ENCODE data around the gene SORCS2. TPM values are rescaled to one million over a fixed set of nuclear protein-coding genes. Genes with fewer than 3 reads are reported as not detected.

SORCS2 gene
- total RNA-seq, 1 experiment from 2014 or later: 4.1 TPM

DNA sequence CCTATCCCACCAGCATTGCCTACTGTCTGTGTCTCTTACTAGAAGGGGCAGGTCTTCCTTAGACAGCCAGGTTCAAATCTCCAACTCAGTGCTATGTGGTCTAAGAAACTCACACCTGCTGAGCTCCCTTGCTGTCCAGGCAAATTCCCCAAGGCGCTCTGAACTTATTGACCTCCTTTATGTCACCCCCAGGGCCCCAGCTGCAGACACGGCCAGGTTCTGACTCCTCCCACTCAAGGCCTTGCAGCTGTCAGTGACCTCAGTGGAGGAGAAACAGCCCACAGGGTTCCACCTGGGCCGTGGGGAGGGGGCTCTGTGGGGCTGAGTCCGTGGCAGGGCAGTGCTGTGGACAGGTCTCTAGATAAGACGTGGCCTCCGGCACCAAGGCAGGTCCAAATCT, 284.5 kb downstream of the SORCS2 start:
- POLR2A ChIA-PET (ENCODE audit: unreplicated experiment): no interaction called here

DNA sequence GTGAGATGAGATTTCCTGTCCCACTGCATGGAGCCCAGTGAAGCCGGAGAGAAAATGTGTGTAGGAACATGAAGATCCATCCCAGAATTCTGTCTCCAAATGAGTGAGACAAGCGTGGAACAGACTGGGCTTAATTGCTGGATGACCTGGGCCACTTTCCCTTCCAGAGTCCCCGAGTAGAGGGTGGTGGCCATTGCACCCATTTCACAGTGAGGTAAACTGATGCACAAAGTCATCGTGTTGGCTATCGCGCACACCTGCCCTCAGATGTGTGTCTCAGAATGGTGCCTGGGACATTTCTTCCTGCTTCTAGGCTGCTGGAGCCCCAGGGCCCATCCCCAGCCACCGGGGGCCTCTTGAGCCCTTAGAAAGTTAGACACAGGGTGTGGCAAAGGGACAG, 285.4 kb downstream of the SORCS2 start:
- DNase-seq: no peak
- no peak overlapping the region for H3K9ac ChIP-seq (ENCODE audit: low read length)
- no peaks in the 10 kb centered on the region for H3K4me1 ChIP-seq (ENCODE audit: insufficient read depth, low read length)
- intact Hi-C loops (cut with micrococcal nuclease): no loop called here
- H2AFZ ChIP-seq (ENCODE audit: low read length): no peak overlapping the region
- H3K79me2 ChIP-seq (ENCODE audit: low read length): no peaks in the 10 kb centered on the region
- H3K36me3 ChIP-seq (ENCODE audit: low read depth, low read length): no peaks in the 10 kb centered on the region
- ATAC-seq: no peak
- no peaks in the 10 kb centered on the region for H4K20me1 ChIP-seq (ENCODE audit: low read length)
- no peaks in the 10 kb centered on the region for H3K27me3 ChIP-seq (ENCODE audit: low read length)
- TF ChIP-seq, protein P1, sequence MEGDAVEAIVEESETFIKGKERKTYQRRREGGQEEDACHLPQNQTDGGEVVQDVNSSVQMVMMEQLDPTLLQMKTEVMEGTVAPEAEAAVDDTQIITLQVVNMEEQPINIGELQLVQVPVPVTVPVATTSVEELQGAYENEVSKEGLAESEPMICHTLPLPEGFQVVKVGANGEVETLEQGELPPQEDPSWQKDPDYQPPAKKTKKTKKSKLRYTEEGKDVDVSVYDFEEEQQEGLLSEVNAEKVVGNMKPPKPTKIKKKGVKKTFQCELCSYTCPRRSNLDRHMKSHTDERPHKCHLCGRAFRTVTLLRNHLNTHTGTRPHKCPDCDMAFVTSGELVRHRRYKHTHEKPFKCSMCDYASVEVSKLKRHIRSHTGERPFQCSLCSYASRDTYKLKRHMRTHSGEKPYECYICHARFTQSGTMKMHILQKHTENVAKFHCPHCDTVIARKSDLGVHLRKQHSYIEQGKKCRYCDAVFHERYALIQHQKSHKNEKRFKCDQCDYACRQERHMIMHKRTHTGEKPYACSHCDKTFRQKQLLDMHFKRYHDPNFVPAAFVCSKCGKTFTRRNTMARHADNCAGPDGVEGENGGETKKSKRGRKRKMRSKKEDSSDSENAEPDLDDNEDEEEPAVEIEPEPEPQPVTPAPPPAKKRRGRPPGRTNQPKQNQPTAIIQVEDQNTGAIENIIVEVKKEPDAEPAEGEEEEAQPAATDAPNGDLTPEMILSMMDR (conservative IDR thresholded peaks at IDR 0.05; ENCODE audit: low read depth, low read length): no peak
- TF ChIP-seq EZH2phosphoT487 (IDR thresholded peaks at IDR 0.05; ENCODE audit: borderline replicate concordance, low read length): no peak
- BruUV-seq (replicated peaks): no TSS peak
- H3K27ac ChIP-seq (ENCODE audit: low read length): no peak overlapping the region
- H3K9me2 ChIP-seq (replicated peaks; ENCODE audit: low read length): no peaks in the 10 kb centered on the region
- H3K4me3 ChIP-seq (ENCODE audit: low read length): no peak overlapping the region
- POLR2A ChIA-PET (ENCODE audit: unreplicated experiment): no interaction called here
- no peaks in the 10 kb centered on the region for H3F3A ChIP-seq (ENCODE audit: low read length, unreplicated experiment)
- H3K9me3 ChIP-seq (ENCODE audit: low read length): no peaks in the 10 kb centered on the region
- CTCF ChIA-PET: no interaction called here
- no peak overlapping the region for H3K4me2 ChIP-seq (ENCODE audit: low read length)

More for the DNA sequence above, 284.5 kb downstream of the SORCS2 start:
- TF ChIP-seq, protein P1 (conservative IDR thresholded peaks at IDR 0.05; ENCODE audit: low read depth, low read length): no peak
- no peak for TF ChIP-seq EZH2phosphoT487 (IDR thresholded peaks at IDR 0.05; ENCODE audit: borderline replicate concordance, low read length)
- TF ChIP-seq EZH2 (IDR thresholded peaks at IDR 0.05; ENCODE audit: low read length, unreplicated experiment): no peak
- CTCF ChIA-PET: no interaction called here
- H4K20me1 ChIP-seq (ENCODE audit: low read length): no peaks in the 10 kb centered on the region
- no peaks in the 10 kb centered on the region for H3F3A ChIP-seq (ENCODE audit: low read length, unreplicated experiment)
- H3K36me3 ChIP-seq (ENCODE audit: low read depth, low read length): no peaks in the 10 kb centered on the region
- H3K27ac ChIP-seq (ENCODE audit: low read length): no peak overlapping the region
- no peaks in the 10 kb centered on the region for H3K9me2 ChIP-seq (replicated peaks; ENCODE audit: low read length)
- no peak overlapping the region for H3K4me3 ChIP-seq (ENCODE audit: low read length)
- intact Hi-C loops (cut with micrococcal nuclease): no loop called here
- H2AFZ ChIP-seq (ENCODE audit: low read length): no peak overlapping the region
- no peak for DNase-seq
- no TSS peak for BruUV-seq (replicated peaks)
- H3K4me2 ChIP-seq (ENCODE audit: low read length): no peak overlapping the region
- H3K9ac ChIP-seq (ENCODE audit: low read length): no peak overlapping the region
- H3K4me1 ChIP-seq (ENCODE audit: insufficient read depth, low read length): no peaks in the 10 kb centered on the region
- no peaks in the 10 kb centered on the region for H3K79me2 ChIP-seq (ENCODE audit: low read length)
- no peaks in the 10 kb centered on the region for H3K9me3 ChIP-seq (ENCODE audit: low read length)
- no peaks in the 10 kb centered on the region for H3K27me3 ChIP-seq (ENCODE audit: low read length)
- no peak for ATAC-seq

DNA sequence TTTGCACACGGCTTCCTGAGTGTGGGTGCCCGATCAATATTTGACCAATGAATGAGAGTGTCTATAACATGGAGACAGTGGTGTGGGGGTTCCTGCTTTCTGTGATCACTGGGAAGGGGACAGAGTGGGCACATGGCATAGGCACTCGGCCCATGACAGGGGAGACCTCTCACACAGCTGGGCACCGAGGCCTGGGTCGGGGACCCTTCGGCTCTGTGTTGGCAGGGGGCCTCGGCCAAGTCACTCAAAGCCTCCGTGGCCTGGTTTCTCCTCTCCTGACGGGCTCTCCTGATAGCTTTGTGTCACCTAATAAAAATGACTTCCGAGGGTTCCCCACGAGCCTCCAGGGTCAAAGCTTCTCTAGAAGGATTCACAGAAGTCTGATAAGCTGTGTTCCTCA, 286.3 kb downstream of the SORCS2 start:
- H3K9me2 ChIP-seq (replicated peaks; ENCODE audit: low read length): no peaks in the 10 kb centered on the region
- ChIA-PET CTCF (no interaction called here), POLR2A (ENCODE audit: unreplicated experiment) (no interaction called here)
- no peak overlapping the region for H3K4me3 ChIP-seq (ENCODE audit: low read length)
- H2AFZ ChIP-seq (ENCODE audit: low read length): no peak overlapping the region
- no peaks in the 10 kb centered on the region for H3K9me3 ChIP-seq (ENCODE audit: low read length)
- no peak for ATAC-seq
- intact Hi-C loops (cut with micrococcal nuclease): no loop called here
- no peaks in the 10 kb centered on the region for H3K36me3 ChIP-seq (ENCODE audit: low read depth, low read length)
- H3K4me1 ChIP-seq (ENCODE audit: insufficient read depth, low read length): no peaks in the 10 kb centered on the region
- H3K27ac ChIP-seq (ENCODE audit: low read length): no peak overlapping the region
- no peaks in the 10 kb centered on the region for H3F3A ChIP-seq (ENCODE audit: low read length, unreplicated experiment)
- no peak for TF ChIP-seq EZH2 (IDR thresholded peaks at IDR 0.05; ENCODE audit: low read length, unreplicated experiment)
- TF ChIP-seq, protein P1 (conservative IDR thresholded peaks at IDR 0.05; ENCODE audit: low read depth, low read length): no peak
- TF ChIP-seq EZH2phosphoT487 (IDR thresholded peaks at IDR 0.05; ENCODE audit: borderline replicate concordance, low read length): no peak
- no TSS peak for BruUV-seq (replicated peaks)
- DNase-seq: no peak
- no peak overlapping the region for H3K4me2 ChIP-seq (ENCODE audit: low read length)
- H3K27me3 ChIP-seq (ENCODE audit: low read length): no peaks in the 10 kb centered on the region
- no peaks in the 10 kb centered on the region for H4K20me1 ChIP-seq (ENCODE audit: low read length)
- H3K79me2 ChIP-seq (ENCODE audit: low read length): no peaks in the 10 kb centered on the region
- no peak overlapping the region for H3K9ac ChIP-seq (ENCODE audit: low read length)

Measured in PC-3 (cell line).